Fibroblast of the aortic adventitia (primary cell): Measurements from ENCODE around the gene OR10P1. TPM values are rescaled to one million over a fixed set of nuclear protein-coding genes. Genes with fewer than 3 reads are reported as not detected.

Experiments used
- DNase-seq: peaks from one replicate; pipeline ENCODE4 v3.0.0-alpha.2; 2010; ENCODE audit warnings: low read depth
- H3K4me3 ChIP-seq: 2 replicates; pipeline ENCODE4 v1.5.1; 2011; ENCODE audit warnings: low read depth, mild to moderate bottlenecking, control low read depth, low read length, moderate library complexity
- CTCF ChIP-seq: IDR thresholded peaks from 2 replicates; pipeline ENCODE4 v1.5.1; 2011; ENCODE audit warnings: mild to moderate bottlenecking, low read length, control low read depth, inconsistent platforms; ENCODE audit not compliant: insufficient read depth
- total RNA-seq: library from RNA; depleted of rRNA; stranded (reverse); fragments of >200 nt; gene quantifications from 2 replicates; pipeline ENCODE4 v1.2.3, GENCODE V29; 2012; ENCODE audit warnings: low replicate concordance

Gene OR10P1
- total RNA-seq, 1 donor, result not detected

GRCh38 chr12:55658212-55658611, 21.5 kb downstream of the OR10P1 start:
- H3K4me3 ChIP-seq, result no peak overlapping the region
- no peak for DNase-seq
- TF ChIP-seq CTCF, result no peak

GRCh38 chr12:55658635-55659391, 22.1 kb downstream of the OR10P1 start:
- H3K4me3 ChIP-seq, result no peak overlapping the region
- TF ChIP-seq CTCF, result no peak
- DNase-seq, result peak; percentile 27

- peak; percentile 84 for DNase-seq
- peak; percentile 62 for TF ChIP-seq CTCF
- no peak overlapping the region for H3K4me3 ChIP-seq
Observed at GRCh38 chr12:55659486-55660385, 23.0 kb downstream of the OR10P1 start.

- no peak for TF ChIP-seq CTCF
- DNase-seq, result no peak
- no peak overlapping the region for H3K4me3 ChIP-seq
Observed at GRCh38 chr12:55663391-55663790, 26.7 kb downstream of the OR10P1 start.

- no peak for TF ChIP-seq CTCF
- DNase-seq, result no peak
- H3K4me3 ChIP-seq, result no peak overlapping the region
Observed at GRCh38 chr12:55664826-55665225, 28.1 kb downstream of the OR10P1 start.

- no peak for DNase-seq
- no peak for TF ChIP-seq CTCF
- no peak overlapping the region for H3K4me3 ChIP-seq
Observed at GRCh38 chr12:55666508-55666907, 29.8 kb downstream of the OR10P1 start.
